Neural progenitor cell (in vitro differentiated cells): ENCODE data around the gene PROM2.

Experiments
- CTCF ChIP-seq: fragments of 200-600 bp; sonication (generic); IDR thresholded peaks from 2 replicates; pipeline ENCODE4 v1.5.1; 2017; ENCODE audit warnings: antibody characterized with exemption, mild to moderate bottlenecking
- EZH2 ChIP-seq: fragments of 200-600 bp; sonication (generic); IDR thresholded peaks from 2 replicates; pipeline ENCODE4 v1.6.1; 2017; ENCODE audit warnings: antibody characterized with exemption, mild to moderate bottlenecking, moderate library complexity

GRCh38 chr2:95317123-95317500, 42.9 kb downstream of the PROM2 start:
- TF ChIP-seq CTCF: no peak
- TF ChIP-seq EZH2: no peak
